ENCODE data around the gene HMGCL. TPM values are rescaled to one million over a fixed set of nuclear protein-coding genes. Genes with fewer than 3 reads are reported as not detected.
A peak's percentile ranks its signal among the peaks of the same experiment; 100 is the strongest.

Gene HMGCL
- total and polyA plus RNA-seq, 2 of the 13 experiments (the other 11 are each of a cell fraction or from before 2014, with no cell fraction given), result 21.3 to 41.4 TPM

- TF ChIP-seq IRF9 (CRISPR knock-in tag; IDR thresholded peaks at IDR 0.05; ENCODE audit: borderline replicate concordance) (no peak; the same call in 1 of the 2 replicates), ERF (CRISPR knock-in tag; IDR thresholded peaks at IDR 0.05) (no peak), KIAA2018 (CRISPR knock-in tag; IDR thresholded peaks at IDR 0.05; ENCODE audit: borderline replicate concordance) (0 out of 2 replicates have a peak, but pooled peaks have one; percentile 26), RXRA (CRISPR knock-in tag; IDR thresholded peaks at IDR 0.05) (no peak; the same call in 1 of the 2 replicates), ZMAT3 (CRISPR knock-in tag; conservative IDR thresholded peaks at IDR 0.05) (no peak), RAD51 (IDR thresholded peaks at IDR 0.05; ENCODE audit: borderline replicate concordance) (no peak), ZSCAN9 (CRISPR knock-in tag; IDR thresholded peaks at IDR 0.05; ENCODE audit: borderline replicate concordance) (no peak), AHDC1 (CRISPR knock-in tag; IDR thresholded peaks at IDR 0.05; ENCODE audit: borderline replicate concordance) (no peak), ZFAT (CRISPR knock-in tag; conservative IDR thresholded peaks at IDR 0.05) (no peak), ZFP36L1 (CRISPR knock-in tag; IDR thresholded peaks at IDR 0.05) (no peak), ZNF768 (CRISPR knock-in tag; IDR thresholded peaks at IDR 0.05) (peak; percentile 30; the same call in 1 of the 2 replicates), CREM (IDR thresholded peaks at IDR 0.05) (peak; percentile 70), CREM (CRISPR knock-in tag; IDR thresholded peaks at IDR 0.05) (no peak), NFE2 (CRISPR knock-in tag; IDR thresholded peaks at IDR 0.05) (no peak)
These were observed 34.3 kb downstream of the HMGCL start, which contains the start of gene LYPLA2 (continued) for GRCh38 chr1:23790696-23791515.
